ENCODE measurements around the gene OTOP2.
A peak's percentile ranks its signal among the peaks of the same experiment; 100 is the strongest.

Gene OTOP2

GRCh38 chr17:74943808-74944522, 19.9 kb downstream of the OTOP2 start:
- no peak for TF ChIP-seq CTCF (IDR thresholded peaks at IDR 0.05; ENCODE audit: extremely low read depth, missing control alignments)
- no peak for DNase-seq (ENCODE audit: low spot score)

- no peak for TF ChIP-seq CTCF (IDR thresholded peaks at IDR 0.05; ENCODE audit: extremely low read depth, missing control alignments)
- DNase-seq (ENCODE audit: low spot score) = peak; percentile 84
These were observed 21.5 kb downstream of the OTOP2 start for GRCh38 chr17:74945543-74945942.

GRCh38 chr17:74946641-74947040, 22.6 kb downstream of the OTOP2 start:
- TF ChIP-seq CTCF (IDR thresholded peaks at IDR 0.05; ENCODE audit: extremely low read depth, missing control alignments) = no peak
- no peak for DNase-seq (ENCODE audit: low spot score)

- DNase-seq (ENCODE audit: low spot score) = no peak
- TF ChIP-seq CTCF (IDR thresholded peaks at IDR 0.05; ENCODE audit: extremely low read depth, missing control alignments) = no peak
These were observed 23.1 kb downstream of the OTOP2 start for GRCh38 chr17:74947041-74947754.

- TF ChIP-seq CTCF (IDR thresholded peaks at IDR 0.05; ENCODE audit: extremely low read depth, missing control alignments) = no peak
- no peak for DNase-seq (ENCODE audit: low spot score)
These were observed 25.5 kb downstream of the OTOP2 start for GRCh38 chr17:74949455-74950115.

GRCh38 chr17:74950207-74950606, 26.1 kb downstream of the OTOP2 start:
- no peak for DNase-seq (ENCODE audit: low spot score)
- TF ChIP-seq CTCF (IDR thresholded peaks at IDR 0.05; ENCODE audit: extremely low read depth, missing control alignments) = no peak

- TF ChIP-seq CTCF (IDR thresholded peaks at IDR 0.05; ENCODE audit: extremely low read depth, missing control alignments) = no peak
- no peak for DNase-seq (ENCODE audit: low spot score)
These were observed 27.0 kb downstream of the OTOP2 start for GRCh38 chr17:74951065-74951464.
